RWPE2 (cell line): Measurements from ENCODE around the gene SEMA3D.

ENCODE experiments used
- ATAC-seq: fragments of 200-7000 bp; cut with Tn5 transposase; 3 replicates; pipeline ENCODE4 v1.9.1; 2021; ENCODE audit warnings: low read depth
- DNase-seq: peaks from one replicate; pipeline ENCODE4 v3.0.0-alpha.2; 2020; ENCODE audit warnings: low spot score
- H3K27ac ChIP-seq: fragments of 450-650 bp; 2 replicates; pipeline ENCODE4 v1.5.1; 2017; ENCODE audit warnings: mild to moderate bottlenecking; ENCODE audit not compliant: poor library complexity, severe bottlenecking
- H3K27me3 ChIP-seq: fragments of 250-450 bp; sonication (Bioruptor Pico); 2 replicates; pipeline ENCODE4 v1.5.1; 2021; ENCODE audit warnings: mild to moderate bottlenecking, moderate library complexity; ENCODE audit not compliant: insufficient read depth, poor library complexity, severe bottlenecking
- H3K36me3 ChIP-seq: fragments of 250-450 bp; sonication (Bioruptor Pico); 2 replicates; pipeline ENCODE4 v1.5.1; 2020; ENCODE audit warnings: low read depth, mild to moderate bottlenecking, moderate library complexity
- H3K4me1 ChIP-seq: fragments of 250-450 bp; sonication (Bioruptor Pico); 2 replicates; pipeline ENCODE4 v1.5.1; 2021; ENCODE audit warnings: mild to moderate bottlenecking, moderate library complexity; ENCODE audit not compliant: insufficient read depth, poor library complexity, severe bottlenecking
- H3K4me3 ChIP-seq: fragments of 250-450 bp; sonication (Bioruptor Pico); 2 replicates; pipeline ENCODE4 v1.5.1; 2021; ENCODE audit warnings: mild to moderate bottlenecking, moderate library complexity; ENCODE audit not compliant: severe bottlenecking
- H3K9me3 ChIP-seq: fragments of 250-450 bp; sonication (Bioruptor Pico); 2 replicates; pipeline ENCODE4 v1.5.1; 2021; ENCODE audit warnings: mild to moderate bottlenecking, moderate library complexity; ENCODE audit not compliant: severe bottlenecking
- CTCF ChIP-seq: fragments of 450-650 bp; IDR thresholded peaks from one replicate; pipeline ENCODE4 v1.5.1; 2017; ENCODE audit warnings: mild to moderate bottlenecking, moderate library complexity; ENCODE audit not compliant: poor library complexity, severe bottlenecking

SEMA3D gene

GRCh38 chr7:85060696-85061095 lies 126.2 kb downstream of the SEMA3D start:
- ATAC-seq: no peak
- H3K4me3 ChIP-seq: no peak overlapping the region
- TF ChIP-seq CTCF: no peak
- H3K27me3 ChIP-seq: no peaks in the 10 kb centered on the region
- no peaks in the 10 kb centered on the region for H3K36me3 ChIP-seq
- peaks cover 8% of the 10 kb centered on the region for H3K4me1 ChIP-seq
- no peak overlapping the region for H3K27ac ChIP-seq
- no peak for DNase-seq
- no peaks in the 10 kb centered on the region for H3K9me3 ChIP-seq

GRCh38 chr7:85055906-85056305 lies 130.9 kb downstream of the SEMA3D start:
- peak; percentile 94 for ATAC-seq
- Histone ChIP-seq H3K4me3 (no peak overlapping the region), H3K36me3 (no peaks in the 10 kb centered on the region), H3K9me3 (no peaks in the 10 kb centered on the region), H3K27ac (peak overlapping the region; percentile 63), H3K4me1 (peaks cover 10% of the 10 kb centered on the region), H3K27me3 (no peaks in the 10 kb centered on the region)
- no peak for DNase-seq
- TF ChIP-seq CTCF: no peak

- no peak overlapping the region for H3K4me3 ChIP-seq
- ATAC-seq (no peak), DNase-seq (no peak)
- H3K36me3 ChIP-seq: no peaks in the 10 kb centered on the region
- no peak for TF ChIP-seq CTCF
- H3K4me1 ChIP-seq: peaks cover 10% of the 10 kb centered on the region
- H3K9me3 ChIP-seq: no peaks in the 10 kb centered on the region
- H3K27me3 ChIP-seq: no peaks in the 10 kb centered on the region
- peak overlapping the region; percentile 63 for H3K27ac ChIP-seq
Observed at GRCh38 chr7:85055196-85055595, 131.7 kb downstream of the SEMA3D start.

GRCh38 chr7:85054306-85054705 lies 132.6 kb downstream of the SEMA3D start:
- ATAC-seq: no peak

More at GRCh38 chr7:85054306-85054705, 132.6 kb downstream of the SEMA3D start:
- Histone ChIP-seq H3K4me1 (peaks cover 10% of the 10 kb centered on the region), H3K27me3 (no peaks in the 10 kb centered on the region), H3K9me3 (no peaks in the 10 kb centered on the region), H3K4me3 (no peak overlapping the region), H3K36me3 (no peaks in the 10 kb centered on the region), H3K27ac (no peak overlapping the region)
- no peak for TF ChIP-seq CTCF
- DNase-seq: no peak
